ENCODE measurements around the gene LARGE2. TPM values are rescaled to one million over a fixed set of nuclear protein-coding genes. Genes with fewer than 3 reads are reported as not detected.
A peak's percentile ranks its signal among the peaks of the same experiment; 100 is the strongest.

The LARGE2 gene
- total and polyA plus RNA-seq, 9 of the 15 experiments (the other 6 are each of a cell fraction or from before 2014, with no cell fraction given): 0.56 to 14.1 (median 6.6) TPM

GRCh38 chr11:45879803-45880686, 42.4 kb upstream of the LARGE2 start (continued):
- TF ChIP-seq MITF (IDR thresholded peaks at IDR 0.05) (no peak), POLR2AphosphoS5 (IDR thresholded peaks at IDR 0.05; ENCODE audit: control insufficient read depth, insufficient read depth, low read depth, low read length) (0 out of 2 replicates have a peak, but pooled peaks have one; percentile 38), ZNF75A (CRISPR knock-in tag; IDR thresholded peaks at IDR 0.05) (no peak), ZNF584 (CRISPR knock-in tag; IDR thresholded peaks at IDR 0.05; ENCODE audit: low read depth) (0 out of 2 replicates have a peak, but pooled peaks have one; percentile 45), RAD51 (IDR thresholded peaks at IDR 0.05; ENCODE audit: borderline replicate concordance, low read depth) (peak; percentile 69), PURB (CRISPR knock-in tag; IDR thresholded peaks at IDR 0.05; ENCODE audit: low read depth) (no peak), ZNF197 (CRISPR knock-in tag; IDR thresholded peaks at IDR 0.05; ENCODE audit: low read depth) (peak; percentile 31; the same call in 1 of the 2 replicates), MEF2D (tag; conservative IDR thresholded peaks at IDR 0.05; ENCODE audit: low read depth) (no peak), FOXA3 (CRISPR knock-in tag; conservative IDR thresholded peaks at IDR 0.05 in 1 of 2, IDR thresholded peaks at IDR 0.05 in 1 of 2) (peak in 1 of 2 experiments; percentile 38; a peak in 1 of 4 replicates), ATF3 (IDR thresholded peaks at IDR 0.05) (peak; percentile 98), ATF3 (CRISPR knock-in tag; conservative IDR thresholded peaks at IDR 0.05) (peak; percentile 72; the same call in 1 of the 2 replicates), CTBP1 (IDR thresholded peaks at IDR 0.05; ENCODE audit: borderline replicate concordance) (peak; percentile 90), NRF1 (conservative IDR thresholded peaks at IDR 0.05 in 1 of 2, IDR thresholded peaks at IDR 0.05 in 1 of 2) (peak; percentile 39 to 54), STAT5A (IDR thresholded peaks at IDR 0.05; ENCODE audit: borderline replicate concordance, low read length) (peak; percentile 38; the same call in 1 of the 2 replicates), CXXC5 (CRISPR knock-in tag; IDR thresholded peaks at IDR 0.05) (peak; percentile 30; the same call in 1 of the 2 replicates), MEF2A (IDR thresholded peaks at IDR 0.05; ENCODE audit: control insufficient read depth, low read depth, low read length) (0 out of 2 replicates have a peak, but pooled peaks have one; percentile 57), ZNF316 (IDR thresholded peaks at IDR 0.05) (peak; percentile 80), ZNF589 (CRISPR knock-in tag; IDR thresholded peaks at IDR 0.05; ENCODE audit: low read depth) (peak; percentile 76; the same call in 1 of the 2 replicates), MEIS2 (IDR thresholded peaks at IDR 0.05; ENCODE audit: partially characterized antibody) (peak; percentile 99), HMBOX1 (IDR thresholded peaks at IDR 0.05) (peak; percentile 51; the same call in 1 of the 2 replicates), RNF219 (CRISPR knock-in tag; IDR thresholded peaks at IDR 0.05) (no peak)

All from K562 (cell line).